GM21529 (cell line): Measurements from ENCODE around the gene RNF31.
"Not testable (repeated sequence)": the region's sequence is repeated elsewhere in the genome, so short reads cannot be mapped to it uniquely, and the experiment has no call there.

Experiments used
- ATAC-seq: cut with Tn5 transposase; IDR thresholded peaks from one replicate; pipeline ENCODE4 v1.9.1; 2021; ENCODE audit not compliant: unreplicated experiment

The RNF31 gene

GRCh38 chr14:24197056-24197450 lies 49.8 kb downstream of the RNF31 start:
- ATAC-seq = no peak

GRCh38 chr14:24198814-24199524 lies 51.7 kb downstream of the RNF31 start:
- ATAC-seq = no peak

- ATAC-seq = not testable (repeated sequence)
Measured at GRCh38 chr14:24202538-24202937, 55.2 kb downstream of the RNF31 start.

- not testable (repeated sequence) for ATAC-seq
Measured at GRCh38 chr14:24203249-24203886, 56.1 kb downstream of the RNF31 start.

- ATAC-seq = no peak
Measured at GRCh38 chr14:24204163-24205146, 57.2 kb downstream of the RNF31 start.

- no peak for ATAC-seq
Measured at GRCh38 chr14:24206260-24207103, 59.2 kb downstream of the RNF31 start.

GRCh38 chr14:24207104-24207551 lies 59.8 kb downstream of the RNF31 start:
- no peak for ATAC-seq

- no peak for ATAC-seq
Measured at GRCh38 chr14:24207625-24208024, 60.3 kb downstream of the RNF31 start.
